ENCODE measurements around the gene ALG9. TPM values are rescaled to one million over a fixed set of nuclear protein-coding genes. Genes with fewer than 3 reads are reported as not detected.
A peak's percentile ranks its signal among the peaks of the same experiment; 100 is the strongest.

ALG9 gene
- 10 to 100 TPM; 23.6 to 60.2 (median 49.4) TPM for total RNA-seq

GRCh38 chr11:111870886-111871692, at the start of gene ALG9:
Gene ALG9, minus strand, starts transcription at chr11:111871581. Its CDS starts 99 bp downstream, at chr11:111871482.
- H3K4me3 ChIP-seq: peak within 1 kb of the TSS; percentile 67 to 100
- intact Hi-C loops (cut with DNase I; ENCODE audit: low total_unique reads): loop anchor here (10.0 kb wide), 2 partner anchors 64 to 214 kb away; partner anchors contain the start of genes DIXDC1, SDHD and TIMM8B

GRCh38 chr11:111920908-111921307, 49.5 kb upstream of the ALG9 start:
- TF ChIP-seq POLR2A (IDR thresholded peaks at IDR 0.05) (no peak), CTCF (IDR thresholded peaks at IDR 0.05) (no peak)
- intact Hi-C loops (cut with DNase I; ENCODE audit: low total_unique reads): no loop called here
- no peaks in the 10 kb centered on the region for H3K36me3 ChIP-seq
- DNase-seq: no peak
- H3K27ac ChIP-seq: no peak overlapping the region
- H3K4me3 ChIP-seq: no peak overlapping the region
- H3K4me1 ChIP-seq: no peaks in the 10 kb centered on the region
- H3K27me3 ChIP-seq: no peaks in the 10 kb centered on the region
- H3K9me3 ChIP-seq: no peaks in the 10 kb centered on the region

More at GRCh38 chr11:111870886-111871692, at the start of gene ALG9:
- TF ChIP-seq POLR2A (IDR thresholded peaks at IDR 0.05) (peak in 1 of 2 donors; percentile 43), CTCF (IDR thresholded peaks at IDR 0.05) (peak in 2 of 4 experiments; percentile 14 to 37)
- Histone ChIP-seq H3K27ac (peak within 1 kb of the TSS; percentile 92 to 94), H3K27me3 (no peaks in the 10 kb centered on the region), H3K36me3 (no peaks in the 10 kb centered on the region), H3K4me1 (no peaks in the 10 kb centered on the region), H3K9me3 (no peaks in the 10 kb centered on the region)
- peak; percentile 82 to 86 for DNase-seq

- H3K36me3 ChIP-seq: no peaks in the 10 kb centered on the region
- TF ChIP-seq POLR2A (IDR thresholded peaks at IDR 0.05): no peak
- TF ChIP-seq CTCF (IDR thresholded peaks at IDR 0.05): no peak
- H3K9me3 ChIP-seq: no peaks in the 10 kb centered on the region
- no peaks in the 10 kb centered on the region for H3K27me3 ChIP-seq
- H3K27ac ChIP-seq: peak within 1 kb of the TSS in 1 of 2 donors; percentile 42
- H3K4me1 ChIP-seq: no peaks in the 10 kb centered on the region
- H3K4me3 ChIP-seq: no peak within 1 kb of the TSS
- DNase-seq: no peak
- intact Hi-C loops (cut with DNase I; ENCODE audit: low total_unique reads): no loop called here
Measured at GRCh38 chr11:111918390-111919256, 47.2 kb upstream of the ALG9 start, which contains the start of gene C11orf52. Gene C11orf52, plus strand, starts transcription at chr11:111918913. Its CDS starts 60 bp downstream, at chr11:111918973.

GRCh38 chr11:111917788-111918187, 46.4 kb upstream of the ALG9 start:
- H3K4me3 ChIP-seq: no peak overlapping the region
- peak overlapping the region in 1 of 2 donors; percentile 42 for H3K27ac ChIP-seq
- H3K9me3 ChIP-seq: no peaks in the 10 kb centered on the region
- no peak for DNase-seq
- intact Hi-C loops (cut with DNase I; ENCODE audit: low total_unique reads): no loop called here
- H3K27me3 ChIP-seq: no peaks in the 10 kb centered on the region
- TF ChIP-seq POLR2A (IDR thresholded peaks at IDR 0.05) (no peak), CTCF (IDR thresholded peaks at IDR 0.05) (no peak)
- no peaks in the 10 kb centered on the region for H3K4me1 ChIP-seq
- no peaks in the 10 kb centered on the region for H3K36me3 ChIP-seq
